Colonic mucosa (tissue), 4 donors: ENCODE data around the gene COL23A1. TPM values are rescaled to one million over a fixed set of nuclear protein-coding genes. Genes with fewer than 3 reads are reported as not detected.
A peak's percentile ranks its signal among the peaks of the same experiment; 100 is the strongest.

ENCODE experiments used
- DNase-seq: peaks from one replicate; pipeline ENCODE4 v3.0.0-alpha.2; 2020
- H3K27ac ChIP-seq: fragments of 200-600 bp; one replicate; pipeline ENCODE4 v1.8.0; 2021
- H3K27me3 ChIP-seq: fragments of 200-600 bp; one replicate; pipeline ENCODE4 v1.8.0; 2021
- H3K36me3 ChIP-seq: fragments of 200-600 bp; one replicate; pipeline ENCODE4 v1.8.0; 2021
- H3K4me1 ChIP-seq: fragments of 200-600 bp; one replicate; pipeline ENCODE4 v1.8.0; 2021; ENCODE audit warnings: mild to moderate bottlenecking
- H3K4me3 ChIP-seq: fragments of 200-600 bp; one replicate; pipeline ENCODE4 v1.8.0; 2021
- H3K9ac ChIP-seq, 2 donors: one replicate each; pipeline ENCODE4 v1.7.0; 2013; ENCODE audit warnings: control low read depth in 2 of 2, low read depth in 2 of 2, low read length in 2 of 2
- H3K9me3 ChIP-seq: fragments of 200-600 bp; one replicate; pipeline ENCODE4 v1.8.0; 2021
- intact Hi-C: fragments of 100-400 bp; cut with DNase I; formaldehyde crosslinking; loops from one replicate; pipeline ENCODE4 v1.14.1; 2022
- total RNA-seq, 2 donors: library from RNA; stranded (reverse); fragmentation: NEBNext Ultra II Directional in 1 of 2; extraction: Animal tissue kit (Norgen Biotek cat#: 25700) in 1 of 2; gene quantifications; one replicate each; pipeline ENCODE4 v1.2.1, GENCODE V29; 2021
- TF ChIP-seq, protein P1 (sequence below): fragments of 200-600 bp; IDR thresholded peaks from one replicate; pipeline ENCODE4 v1.8.0; 2022; ENCODE audit warnings: antibody characterized with exemption, mild to moderate bottlenecking
- donor health status: healthy.
- donor health status: DM: no; HTN: no; CAD: no.
- donor health status: DM: no; HTN: no; CAD: no.

COL23A1 gene
- total RNA-seq, 2 donors from 2014 or later, result 0.37 to 0.49 TPM

DNA sequence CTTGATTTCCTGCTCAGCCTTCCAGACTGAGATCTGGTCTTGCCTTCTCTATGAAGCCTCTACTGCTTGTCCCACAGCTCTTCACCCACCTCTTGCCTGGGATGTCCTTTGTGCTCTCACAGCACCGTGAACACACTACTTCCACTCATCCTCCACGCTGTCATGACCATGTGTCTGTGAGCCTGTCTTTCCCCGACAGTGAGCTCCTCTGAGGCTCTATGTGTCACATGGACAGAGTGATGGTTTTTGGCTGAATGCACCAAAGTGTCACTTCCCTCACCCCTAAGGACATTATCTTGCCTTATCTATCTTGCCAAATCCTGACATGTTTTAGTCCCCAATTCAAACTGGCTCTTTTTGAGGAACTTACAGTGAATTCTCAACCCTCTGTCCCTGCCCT, 368.9 kb downstream of the COL23A1 start:
- no peak overlapping the region for H3K27ac ChIP-seq
- no peaks in the 10 kb centered on the region for H3K9me3 ChIP-seq
- H3K4me3 ChIP-seq, result no peak overlapping the region
- no peaks in the 10 kb centered on the region for H3K27me3 ChIP-seq
- peaks cover 4% of the 10 kb centered on the region for H3K4me1 ChIP-seq
- TF ChIP-seq, protein P1, sequence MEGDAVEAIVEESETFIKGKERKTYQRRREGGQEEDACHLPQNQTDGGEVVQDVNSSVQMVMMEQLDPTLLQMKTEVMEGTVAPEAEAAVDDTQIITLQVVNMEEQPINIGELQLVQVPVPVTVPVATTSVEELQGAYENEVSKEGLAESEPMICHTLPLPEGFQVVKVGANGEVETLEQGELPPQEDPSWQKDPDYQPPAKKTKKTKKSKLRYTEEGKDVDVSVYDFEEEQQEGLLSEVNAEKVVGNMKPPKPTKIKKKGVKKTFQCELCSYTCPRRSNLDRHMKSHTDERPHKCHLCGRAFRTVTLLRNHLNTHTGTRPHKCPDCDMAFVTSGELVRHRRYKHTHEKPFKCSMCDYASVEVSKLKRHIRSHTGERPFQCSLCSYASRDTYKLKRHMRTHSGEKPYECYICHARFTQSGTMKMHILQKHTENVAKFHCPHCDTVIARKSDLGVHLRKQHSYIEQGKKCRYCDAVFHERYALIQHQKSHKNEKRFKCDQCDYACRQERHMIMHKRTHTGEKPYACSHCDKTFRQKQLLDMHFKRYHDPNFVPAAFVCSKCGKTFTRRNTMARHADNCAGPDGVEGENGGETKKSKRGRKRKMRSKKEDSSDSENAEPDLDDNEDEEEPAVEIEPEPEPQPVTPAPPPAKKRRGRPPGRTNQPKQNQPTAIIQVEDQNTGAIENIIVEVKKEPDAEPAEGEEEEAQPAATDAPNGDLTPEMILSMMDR, result no peak
- intact Hi-C loops, result no loop called here
- H3K36me3 ChIP-seq, result no peaks in the 10 kb centered on the region
- no peak for DNase-seq
- H3K9ac ChIP-seq, result no peak overlapping the region

DNA sequence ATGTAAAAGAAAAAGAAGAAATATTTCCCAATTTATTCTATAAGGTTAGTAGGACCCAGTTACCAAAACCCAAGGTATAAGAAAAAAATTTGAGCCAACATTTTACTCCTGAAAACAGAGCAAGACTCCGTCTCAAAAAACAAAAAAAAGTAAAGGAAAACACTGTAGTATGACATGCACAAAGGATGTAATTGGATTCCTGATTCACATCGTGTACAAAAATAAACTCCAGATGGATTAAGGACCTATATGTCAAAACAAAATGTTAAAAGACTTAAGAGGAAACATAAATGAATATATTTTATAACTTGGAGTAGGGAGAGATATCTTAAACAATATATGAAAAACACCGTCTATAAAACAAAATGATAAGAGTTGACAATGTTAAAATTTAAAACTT, 371.4 kb downstream of the COL23A1 start:
- Histone ChIP-seq H3K27me3 (no peaks in the 10 kb centered on the region), H3K27ac (no peak overlapping the region), H3K9me3 (no peaks in the 10 kb centered on the region), H3K9ac (no peak overlapping the region), H3K4me3 (no peak overlapping the region), H3K36me3 (no peaks in the 10 kb centered on the region), H3K4me1 (peaks cover 29% of the 10 kb centered on the region)
- DNase-seq, result no peak
- intact Hi-C loops, result no loop called here
- TF ChIP-seq, protein P1, result no peak

DNA sequence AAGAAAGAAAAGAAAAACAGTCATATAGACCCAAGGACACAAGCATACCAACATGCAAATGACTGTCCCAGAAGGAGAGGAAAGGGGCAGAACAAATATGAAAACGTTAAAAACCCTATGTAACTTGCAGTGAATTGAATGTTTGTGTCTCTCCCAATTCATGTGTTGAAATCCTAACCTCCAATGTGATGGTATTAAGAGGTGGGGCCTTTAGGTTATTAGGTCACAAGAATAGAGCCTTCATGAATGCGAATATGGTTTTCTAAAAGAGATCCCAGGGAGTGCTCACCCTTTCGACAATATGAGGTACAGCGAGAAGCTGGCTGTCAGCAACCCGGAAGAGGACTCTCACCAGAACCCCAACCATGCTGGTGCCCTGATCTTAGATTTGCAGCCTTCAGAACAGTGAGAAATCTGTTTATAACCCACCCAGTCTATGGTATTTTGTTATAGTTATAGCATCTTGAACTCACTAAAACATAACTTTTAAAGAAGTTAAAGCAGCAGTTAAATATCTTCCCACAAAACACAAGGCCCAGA, 371.9 kb downstream of the COL23A1 start:
- no peak overlapping the region for H3K27ac ChIP-seq
- TF ChIP-seq, protein P1, result no peak
- H3K9ac ChIP-seq, result no peak overlapping the region
- intact Hi-C loops, result no loop called here
- no peaks in the 10 kb centered on the region for H3K9me3 ChIP-seq
- H3K4me1 ChIP-seq, result peaks cover 29% of the 10 kb centered on the region
- H3K36me3 ChIP-seq, result no peaks in the 10 kb centered on the region
- no peaks in the 10 kb centered on the region for H3K27me3 ChIP-seq
- no peak overlapping the region for H3K4me3 ChIP-seq
- DNase-seq, result no peak

DNA sequence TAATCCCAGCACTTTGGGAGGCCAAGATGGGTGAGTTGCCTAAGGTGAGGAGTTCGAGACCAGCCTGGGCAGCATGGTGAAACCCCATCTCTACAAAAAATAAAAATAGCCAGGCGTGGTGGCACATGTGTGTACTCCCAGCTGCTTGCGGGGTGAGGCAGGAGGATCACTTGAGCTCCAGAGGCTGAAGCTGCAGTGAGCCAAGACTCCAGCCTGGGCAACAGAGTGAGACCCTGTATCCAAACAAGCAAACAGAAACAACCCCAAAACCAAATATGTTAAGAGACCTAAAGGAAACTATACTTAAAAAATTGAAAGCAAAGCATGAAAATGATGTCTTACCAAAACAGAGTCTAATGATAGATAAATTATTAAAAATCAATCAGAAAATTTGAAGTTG, 373.4 kb downstream of the COL23A1 start:
- no peak for DNase-seq

DNA sequence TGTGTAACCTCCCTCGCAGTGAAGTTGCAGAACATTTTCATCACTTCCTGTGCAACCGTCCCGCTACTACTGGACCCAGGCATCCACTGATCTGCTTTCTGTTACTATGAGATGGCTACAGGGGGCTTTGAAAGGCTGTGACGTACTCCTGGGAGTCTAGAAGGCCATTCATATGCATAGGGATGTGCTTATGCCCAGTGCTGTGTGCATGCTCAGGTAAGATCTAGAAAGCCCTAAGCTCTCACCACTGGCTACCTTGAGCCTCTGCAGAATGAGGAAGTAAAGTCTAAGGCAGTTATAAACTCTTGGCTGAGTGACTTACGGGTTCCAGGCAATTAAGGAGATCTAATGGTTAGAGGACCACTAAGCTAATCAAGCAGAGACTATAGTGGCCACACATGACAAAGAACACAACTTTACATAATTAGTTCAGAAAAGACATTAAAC, 374.1 kb downstream of the COL23A1 start:
- Histone ChIP-seq H3K27ac (peak overlapping the region; percentile 90), H3K9me3 (no peaks in the 10 kb centered on the region), H3K4me1 (peaks cover 29% of the 10 kb centered on the region), H3K9ac (peak overlapping the region in 1 of 2 donors; percentile 80), H3K27me3 (no peaks in the 10 kb centered on the region), H3K4me3 (no peak overlapping the region), H3K36me3 (peaks cover 3% of the 10 kb centered on the region)
- no peak for DNase-seq
- TF ChIP-seq, protein P1, result no peak
- intact Hi-C loops, result no loop called here

More for the DNA sequence above, 373.4 kb downstream of the COL23A1 start:
- Histone ChIP-seq H3K9me3 (no peaks in the 10 kb centered on the region), H3K4me3 (no peak overlapping the region), H3K4me1 (peaks cover 29% of the 10 kb centered on the region), H3K9ac (peak overlapping the region in 1 of 2 donors; percentile 80), H3K36me3 (no peaks in the 10 kb centered on the region), H3K27me3 (no peaks in the 10 kb centered on the region), H3K27ac (peak overlapping the region; percentile 90)
- intact Hi-C loops, result no loop called here
- TF ChIP-seq, protein P1, result no peak
